A549 (cell line): ENCODE measurements around the gene SBK2.
A peak's percentile ranks its signal among the peaks of the same experiment; 100 is the strongest.

Experiments
- CBX8 ChIP-seq: fragments of 200-600 bp; sonication (generic); IDR thresholded peaks from 2 replicates; pipeline ENCODE4 v1.6.1; 2016
- KDM1A ChIP-seq: fragments of 200-600 bp; sonication (generic); IDR thresholded peaks from 2 replicates; pipeline ENCODE4 v1.6.1; 2016; ENCODE audit warnings: low read depth, mild to moderate bottlenecking
- MYC ChIP-seq: IDR thresholded peaks from 2 replicates; pipeline ENCODE4 v1.6.1; 2012; ENCODE audit warnings: mild to moderate bottlenecking, inconsistent platforms, low read length, improper control_type of control experiment, borderline replicate concordance
- RCOR1 ChIP-seq: fragments of 150-350 bp; IDR thresholded peaks from 2 replicates; pipeline ENCODE4 v1.6.1; 2014; ENCODE audit warnings: antibody characterized with exemption, low read length, low read depth
- RFX5 ChIP-seq: fragments of 450-650 bp; IDR thresholded peaks from 2 replicates; pipeline ENCODE4 v1.7.1; 2014; ENCODE audit warnings: antibody characterized with exemption, mild to moderate bottlenecking, moderate library complexity
- RNF2 ChIP-seq: fragments of 200-600 bp; sonication (generic); IDR thresholded peaks from 2 replicates; pipeline ENCODE4 v1.6.1; 2016; ENCODE audit warnings: low read depth, mild to moderate bottlenecking, antibody characterized with exemption, moderate library complexity, borderline replicate concordance
- ZSCAN20 ChIP-seq: fragments of 250-450 bp; sonication (Bioruptor Pico); IDR thresholded peaks from 2 replicates; pipeline ENCODE4 v1.8.0; 2022; ENCODE audit warnings: mild to moderate bottlenecking, moderate library complexity
- TF ChIP-seq, protein P1 (sequence below): fragments of >200 bp; sonication (Bioruptor Twin); formaldehyde crosslinking; IDR thresholded peaks from 3 replicates; pipeline ENCODE4 v1.5.1; 2016
- TF ChIP-seq, protein P2 (sequence below): IDR thresholded peaks from 2 replicates; pipeline ENCODE4 v1.6.1; 2012
- TF ChIP-seq, protein P3 (sequence below): IDR thresholded peaks from 2 replicates; pipeline ENCODE4 v1.6.1; 2012; ENCODE audit warnings: low read depth, borderline replicate concordance

DNA sequence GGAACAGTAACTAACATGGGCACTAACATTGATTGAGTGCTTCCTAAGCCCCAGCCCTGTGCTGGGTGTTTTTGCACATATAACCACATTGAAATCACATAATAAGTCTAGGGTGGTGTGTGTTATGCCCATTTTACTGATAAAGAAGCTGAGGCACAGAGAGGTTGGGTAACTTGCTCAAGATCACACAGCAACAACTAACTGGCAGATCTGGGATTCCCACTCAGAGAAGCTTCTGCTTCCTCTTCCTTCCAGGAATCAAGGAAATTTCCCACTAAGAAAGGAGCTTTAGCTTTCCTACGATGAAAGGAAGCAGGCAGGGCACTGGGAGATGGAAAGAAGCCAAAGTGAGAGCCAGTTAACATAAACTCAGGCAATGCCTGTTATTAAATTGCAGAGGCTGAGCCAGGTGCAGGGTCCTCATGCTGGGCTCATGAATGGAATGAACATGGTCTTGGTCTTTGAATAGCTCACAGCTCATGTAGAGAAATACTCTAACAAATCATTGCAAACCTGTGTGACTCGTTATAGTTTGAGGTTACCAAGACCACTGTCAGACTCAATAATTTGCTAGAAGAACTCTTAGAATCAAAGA lies 38.6 kb downstream of the SBK2 start:
- TF ChIP-seq CBX8 (no peak), ZSCAN20 (CRISPR knock-in tag) (no peak), RFX5 (no peak), RNF2 (no peak), RCOR1 (no peak), KDM1A (peak; percentile 37; the same call in 1 of the 2 replicates), MYC (no peak)
- TF ChIP-seq, protein P1, sequence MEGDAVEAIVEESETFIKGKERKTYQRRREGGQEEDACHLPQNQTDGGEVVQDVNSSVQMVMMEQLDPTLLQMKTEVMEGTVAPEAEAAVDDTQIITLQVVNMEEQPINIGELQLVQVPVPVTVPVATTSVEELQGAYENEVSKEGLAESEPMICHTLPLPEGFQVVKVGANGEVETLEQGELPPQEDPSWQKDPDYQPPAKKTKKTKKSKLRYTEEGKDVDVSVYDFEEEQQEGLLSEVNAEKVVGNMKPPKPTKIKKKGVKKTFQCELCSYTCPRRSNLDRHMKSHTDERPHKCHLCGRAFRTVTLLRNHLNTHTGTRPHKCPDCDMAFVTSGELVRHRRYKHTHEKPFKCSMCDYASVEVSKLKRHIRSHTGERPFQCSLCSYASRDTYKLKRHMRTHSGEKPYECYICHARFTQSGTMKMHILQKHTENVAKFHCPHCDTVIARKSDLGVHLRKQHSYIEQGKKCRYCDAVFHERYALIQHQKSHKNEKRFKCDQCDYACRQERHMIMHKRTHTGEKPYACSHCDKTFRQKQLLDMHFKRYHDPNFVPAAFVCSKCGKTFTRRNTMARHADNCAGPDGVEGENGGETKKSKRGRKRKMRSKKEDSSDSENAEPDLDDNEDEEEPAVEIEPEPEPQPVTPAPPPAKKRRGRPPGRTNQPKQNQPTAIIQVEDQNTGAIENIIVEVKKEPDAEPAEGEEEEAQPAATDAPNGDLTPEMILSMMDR: no peak
- TF ChIP-seq, protein P2, sequence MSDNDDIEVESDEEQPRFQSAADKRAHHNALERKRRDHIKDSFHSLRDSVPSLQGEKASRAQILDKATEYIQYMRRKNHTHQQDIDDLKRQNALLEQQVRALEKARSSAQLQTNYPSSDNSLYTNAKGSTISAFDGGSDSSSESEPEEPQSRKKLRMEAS: no peak
- TF ChIP-seq, protein P3, sequence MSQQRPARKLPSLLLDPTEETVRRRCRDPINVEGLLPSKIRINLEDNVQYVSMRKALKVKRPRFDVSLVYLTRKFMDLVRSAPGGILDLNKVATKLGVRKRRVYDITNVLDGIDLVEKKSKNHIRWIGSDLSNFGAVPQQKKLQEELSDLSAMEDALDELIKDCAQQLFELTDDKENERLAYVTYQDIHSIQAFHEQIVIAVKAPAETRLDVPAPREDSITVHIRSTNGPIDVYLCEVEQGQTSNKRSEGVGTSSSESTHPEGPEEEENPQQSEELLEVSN: no peak
